ENCODE measurements around the gene GNS.

GNS gene

GRCh38 chr12:64759035-64759894 lies at the start of gene GNS:
GNS (minus strand) TSS chr12:64759406; CDS start chr12:64759276, 130 bp downstream.
- peak; percentile 97 for DNase-seq

GRCh38 chr12:64808110-64808509 lies 48.9 kb upstream of the GNS start:
- no peak for DNase-seq

- no peak for DNase-seq
Measured at GRCh38 chr12:64806593-64807460, 47.6 kb upstream of the GNS start.

GRCh38 chr12:64806173-64806572 lies 47.0 kb upstream of the GNS start:
- no peak for DNase-seq

GRCh38 chr12:64802180-64802775 lies 43.1 kb upstream of the GNS start:
- peak; percentile 51 for DNase-seq

- no peak for DNase-seq
Measured at GRCh38 chr12:64801381-64801780, 42.2 kb upstream of the GNS start.

GRCh38 chr12:64800640-64801039 lies 41.4 kb upstream of the GNS start:
- no peak for DNase-seq

GRCh38 chr12:64798165-64798564 lies 39.0 kb upstream of the GNS start:
- DNase-seq, result no peak

GRCh38 chr12:64797156-64797555 lies 38.0 kb upstream of the GNS start:
- no peak for DNase-seq

- DNase-seq, result peak; percentile 31
Measured at GRCh38 chr12:64796205-64796845, 37.1 kb upstream of the GNS start.

GRCh38 chr12:64794305-64794704 lies 35.1 kb upstream of the GNS start:
- no peak for DNase-seq

- no peak for DNase-seq
Measured at GRCh38 chr12:64793610-64794009, 34.4 kb upstream of the GNS start.

GRCh38 chr12:64792128-64792527 lies 32.9 kb upstream of the GNS start:
- DNase-seq, result no peak

- DNase-seq, result no peak
Measured at GRCh38 chr12:64791036-64791435, 31.8 kb upstream of the GNS start.

- no peak for DNase-seq
Measured at GRCh38 chr12:64790166-64790565, 31.0 kb upstream of the GNS start.

GRCh38 chr12:64785838-64786237 lies 26.6 kb upstream of the GNS start:
- DNase-seq, result no peak

- DNase-seq, result no peak
Measured at GRCh38 chr12:64782191-64782876, 23.1 kb upstream of the GNS start.

GRCh38 chr12:64781280-64782190 lies 22.3 kb upstream of the GNS start:
- DNase-seq, result no peak

- DNase-seq, result peak; percentile 35
Measured at GRCh38 chr12:64780531-64781279, 21.5 kb upstream of the GNS start.

GRCh38 chr12:64780132-64780530 lies 20.9 kb upstream of the GNS start:
- peak; percentile 24 for DNase-seq

All from right hindlimb (tissue), 1 donor.